Endothelial cell of umbilical vein (primary cell): Measurements from ENCODE around the gene ZDHHC14. TPM values are rescaled to one million over a fixed set of nuclear protein-coding genes. Genes with fewer than 3 reads are reported as not detected.
"Not testable (repeated sequence)": the region's sequence is repeated elsewhere in the genome, so short reads cannot be mapped to it uniquely, and the experiment has no call there.

Source experiments
- BruUV-seq: library from RNA; stranded (reverse); fragments of 400-500 nt; replicated peaks from 2 replicates; lab custom pipeline; 2021; lab: Mats Ljungman, UMichigan
- CTCF ChIA-PET: fragments of 300-600, 350-600 bp; sonication (Branson Sonifier 250); formaldehyde crosslinking; loops from one replicate; lab custom pipeline; 2021; ENCODE audit warnings: antibody characterized with exemption, inconsistent platforms; lab: Charles Lee
- POLR2A ChIA-PET: fragments of 300-600, 350-600 bp; sonication (Branson Sonifier 250); formaldehyde crosslinking; loops from one replicate; lab custom pipeline; 2021; ENCODE audit warnings: antibody characterized with exemption, inconsistent platforms; lab: Charles Lee
- DNase-seq: peaks from one replicate; pipeline ENCODE4 v3.0.0-alpha.2; 2011; ENCODE audit warnings: low read depth, low spot score
- FAIRE-seq: peaks from 2 replicates; lab custom pipeline; 2011; peaks lifted over from hg19 to GRCh38; lab: Jason Lieb, UNC
- H2AFZ ChIP-seq: 2 replicates; pipeline ENCODE4 v1.6.0; 2012; ENCODE audit warnings: low read depth, low read length, control low read depth, inconsistent platforms
- H3K27ac ChIP-seq: 2 replicates; pipeline ENCODE4 v1.5.1; 2011; ENCODE audit warnings: low read depth, mild to moderate bottlenecking, control low read depth, low read length, moderate library complexity; ENCODE audit not compliant: insufficient read depth
- H3K27me3 ChIP-seq, 2 experiments: 2 replicates each; pipeline versions ENCODE4 v1.6.0 to v1.6.1; 2011; ENCODE audit warnings: low read length in 2 of 2, mixed read lengths in 1 of 2; ENCODE audit not compliant: control insufficient read depth in 2 of 2, insufficient read depth in 2 of 2
- H3K36me3 ChIP-seq, 2 experiments: 2 replicates in 1 of 2; 3 replicates in 1 of 2; pipeline ENCODE4 v1.5.1; 2011; ENCODE audit warnings: low read length in 2 of 2, mild to moderate bottlenecking in 1 of 2, moderate library complexity in 1 of 2; ENCODE audit not compliant: control insufficient read depth in 2 of 2, insufficient read depth in 2 of 2; ENCODE audit errors: extremely low read depth in 1 of 2
- H3K4me1 ChIP-seq: 3 replicates; pipeline ENCODE4 v1.5.1; 2011; ENCODE audit warnings: mild to moderate bottlenecking, low read length; ENCODE audit not compliant: control insufficient read depth, insufficient read depth; ENCODE audit errors: extremely low read depth
- H3K4me2 ChIP-seq: 2 replicates; pipeline ENCODE4 v1.6.1; 2011; ENCODE audit warnings: low read length, control low read depth, mixed read lengths; ENCODE audit not compliant: insufficient read depth
- H3K4me3 ChIP-seq, 3 experiments: fragments of 200-600 bp in 1 of 3; sonication (generic), shearing (Covaris generic) in 1 of 3; replicated peaks in 1 of 3; 2 replicates each; pipeline ENCODE4 v1.5.1; 2011 to 2016; ENCODE audit warnings: control low read depth in 3 of 3, low read length in 3 of 3, mild to moderate bottlenecking in 2 of 3, inconsistent platforms in 1 of 3, low read depth in 1 of 3, moderate library complexity in 1 of 3; ENCODE audit not compliant: insufficient read depth in 1 of 3
- H3K79me2 ChIP-seq: 2 replicates; pipeline ENCODE4 v1.6.0; 2012; ENCODE audit warnings: low read length, inconsistent platforms; ENCODE audit not compliant: control insufficient read depth, insufficient read depth
- H3K9ac ChIP-seq: replicated peaks from 2 replicates; pipeline ENCODE3; 2011; ENCODE audit warnings: low read length, control low read depth; ENCODE audit not compliant: insufficient read depth; ENCODE audit errors: extremely low read depth
- H3K9me1 ChIP-seq: replicated peaks from 3 replicates; pipeline ENCODE4 v1.6.0; 2011; ENCODE audit warnings: mild to moderate bottlenecking, low read length; ENCODE audit not compliant: control insufficient read depth, insufficient read depth; ENCODE audit errors: extremely low read depth
- H3K9me3 ChIP-seq: replicated peaks from 2 replicates; pipeline ENCODE4 v1.5.1; 2012; ENCODE audit warnings: low read length, inconsistent platforms; ENCODE audit not compliant: control insufficient read depth, insufficient read depth
- H4K20me1 ChIP-seq: replicated peaks from 2 replicates; pipeline ENCODE3; 2011; ENCODE audit warnings: mild to moderate bottlenecking, low read length; ENCODE audit not compliant: control insufficient read depth, insufficient read depth; ENCODE audit errors: extremely low read depth
- CTCF ChIP-seq, 2 donors: IDR thresholded peaks; 1 replicate in 1 of 2; 2 replicates in 1 of 2; pipeline ENCODE4 v1.5.1; 2011; ENCODE audit warnings: low read length in 2 of 2, mild to moderate bottlenecking in 2 of 2, moderate library complexity in 2 of 2, control low read depth in 1 of 2, inconsistent platforms in 1 of 2, low read depth in 1 of 2; ENCODE audit not compliant: insufficient read depth in 1 of 2; ENCODE audit errors: extremely low read depth in 1 of 2
- EZH2 ChIP-seq: IDR thresholded peaks from 2 replicates; pipeline ENCODE4 v1.6.1; 2012; ENCODE audit warnings: borderline replicate concordance, low read depth, mild to moderate bottlenecking, moderate library complexity, low read length, inconsistent platforms; ENCODE audit not compliant: severe bottlenecking
- FOS ChIP-seq: IDR thresholded peaks from 2 replicates; pipeline ENCODE4 v1.6.1; 2011; ENCODE audit warnings: mild to moderate bottlenecking, low read length, moderate library complexity, borderline replicate concordance; ENCODE audit not compliant: insufficient read depth
- GATA2 ChIP-seq: IDR thresholded peaks from 2 replicates; pipeline ENCODE4 v1.7.0; 2011; ENCODE audit warnings: low read depth, mild to moderate bottlenecking, moderate library complexity, mixed read lengths, low read length; ENCODE audit not compliant: insufficient read length, insufficient read depth
- JUN ChIP-seq: IDR thresholded peaks from 2 replicates; pipeline ENCODE4 v1.6.1; 2011; ENCODE audit warnings: borderline replicate concordance, low read depth; ENCODE audit not compliant: insufficient read length, insufficient read depth
- MAX ChIP-seq: IDR thresholded peaks from 2 replicates; pipeline ENCODE4 v1.6.1; 2011; ENCODE audit not compliant: insufficient read depth, insufficient read length
- MYC ChIP-seq: IDR thresholded peaks from one replicate; pipeline ENCODE4 v1.6.1; 2011; ENCODE audit warnings: mild to moderate bottlenecking, low read depth, low read length
- POLR2A ChIP-seq: IDR thresholded peaks from 2 replicates; pipeline ENCODE4 v1.6.1; 2012; ENCODE audit warnings: low read depth, mild to moderate bottlenecking, control low read depth, low read length
- POLR2AphosphoS5 ChIP-seq: IDR thresholded peaks from 2 replicates; pipeline ENCODE4 v1.6.1; 2012; ENCODE audit warnings: low read depth, mild to moderate bottlenecking, control low read depth, low read length, moderate library complexity; ENCODE audit not compliant: insufficient read depth
- dilution Hi-C: fragments of 300-500 bp; cut with MboI; formaldehyde crosslinking; loops from one replicate; pipeline ENCODE4 v1.15.0; 2019; ENCODE audit warnings: low sequenced_read_pairs; ENCODE audit not compliant: extremely low pct_ligation_motif_present
- intact Hi-C: fragments of 100-400 bp; cut with micrococcal nuclease; formaldehyde crosslinking; loops from one replicate; pipeline ENCODE4 v1.10.0; 2022
- polyA plus RNA-seq, 4 experiments: library from polyadenylated mRNA; depleted of rRNA in 3 of 4; stranded (reverse) in 3 of 4; unstranded in 1 of 4; fragments of >200 nt; gene quantifications; 2 replicates each; pipeline versions ENCODE4 v1.2.1 to v1.2.3, GENCODE V29; 2011 to 2012; ENCODE audit warnings: missing spikeins in 1 of 4
- total RNA-seq: library from RNA; stranded (reverse); gene quantifications from 2 replicates; pipeline ENCODE4 v1.2.3, GENCODE V29; 2021

Gene ZDHHC14
- total and polyA plus RNA-seq, 2 donors (not counting 3 experiments of a cell fraction or from before 2014, with no cell fraction given) = 23.0 to 25.6 TPM

GRCh38 chr6:157395199-157395598 lies 14.2 kb downstream of the ZDHHC14 start:
- H3K9me3 ChIP-seq, BruUV-seq, H3K27me3 ChIP-seq, H2AFZ ChIP-seq, dilution Hi-C loops, FAIRE-seq, H3K36me3 ChIP-seq, H3K4me2 ChIP-seq, intact Hi-C loops, H4K20me1 ChIP-seq, H3K4me1 ChIP-seq, H3K9me1 ChIP-seq, H3K79me2 ChIP-seq, H3K27ac ChIP-seq, H3K4me3 ChIP-seq, POLR2A ChIA-PET, DNase-seq, H3K9ac ChIP-seq: not testable (repeated sequence)
- CTCF ChIA-PET = interaction anchor here (1.3 to 1.4 kb wide), 2 partner anchors 60 to 141 kb away, joined by 3 read pairs; no protein-coding TSS in a partner anchor

GRCh38 chr6:157396026-157396425 lies 15.0 kb downstream of the ZDHHC14 start:
- TF ChIP-seq EZH2 (no peak), FOS (no peak), MYC (no peak), POLR2AphosphoS5 (no peak), JUN (no peak), GATA2 (no peak), POLR2A (no peak), CTCF (IDR thresholded peaks at IDR 0.05; ENCODE audit: extremely low read depth in 1 of 2, insufficient read depth in 1 of 2, low read depth in 1 of 2, low read length in 2 of 2) (no peak), MAX (no peak)
- Histone ChIP-seq H4K20me1 (peaks cover 2% of the 10 kb centered on the region), H3K9me3 (no peaks in the 10 kb centered on the region), H3K27ac (no peak overlapping the region), H3K9me1 (no peaks in the 10 kb centered on the region), H3K4me1 (no peaks in the 10 kb centered on the region), H3K79me2 (peaks cover 2% of the 10 kb centered on the region), H3K27me3 (no peaks in the 10 kb centered on the region), H3K36me3 (peaks cover 0 to 5% of the 10 kb centered on the region in 2 experiments), H3K4me2 (no peak overlapping the region), H3K9ac (no peak overlapping the region), H2AFZ (no peak overlapping the region), H3K4me3 (no peak overlapping the region)
- POLR2A ChIA-PET = no interaction called here
- CTCF ChIA-PET = interaction anchor here (1.2 to 1.4 kb wide), 2 partner anchors 59 to 140 kb away, joined by 3 read pairs; no protein-coding TSS in a partner anchor
- FAIRE-seq (no peak), DNase-seq (no peak)
- dilution Hi-C loops = no loop called here
- intact Hi-C loops = no loop called here
- BruUV-seq = no TSS peak
